Middle frontal gyrus (tissue), 1 donor: ENCODE measurements around the gene NAA50.

ENCODE experiments used
- DNase-seq: peaks from one replicate; pipeline ENCODE4 v3.0.0-alpha.2; 2015; ENCODE audit warnings: low spot score; ENCODE audit errors: extremely low spot score

NAA50 gene

DNA sequence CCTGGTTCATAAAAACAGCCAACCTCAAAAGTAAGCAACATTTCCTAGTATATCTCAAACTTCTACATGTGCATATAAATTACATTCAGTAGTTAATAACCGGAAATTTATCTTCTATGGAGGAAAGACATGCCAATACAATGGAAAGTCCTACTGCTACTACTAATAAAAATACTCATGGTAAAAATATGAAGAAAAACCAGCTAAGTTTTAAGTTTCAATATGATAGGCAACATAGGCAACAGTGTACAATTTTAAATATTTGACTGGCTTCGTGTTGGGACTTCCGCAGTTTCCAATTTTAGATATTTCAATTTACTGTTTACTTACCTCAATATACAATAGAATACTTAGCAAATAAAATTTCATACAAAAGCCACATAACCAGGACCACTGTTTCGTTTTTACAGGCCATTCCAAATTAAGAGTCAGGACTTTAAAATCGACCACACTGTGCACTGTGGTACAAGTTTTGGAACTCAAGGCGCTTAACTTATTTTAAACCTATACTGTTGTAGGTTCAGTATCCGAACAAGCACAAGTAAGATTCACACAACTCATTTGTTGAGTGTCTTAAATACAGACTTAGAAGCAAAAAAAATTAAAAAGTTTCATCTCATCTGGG, 2.9 kb downstream of the NAA50 start:
- DNase-seq = no peak

DNA sequence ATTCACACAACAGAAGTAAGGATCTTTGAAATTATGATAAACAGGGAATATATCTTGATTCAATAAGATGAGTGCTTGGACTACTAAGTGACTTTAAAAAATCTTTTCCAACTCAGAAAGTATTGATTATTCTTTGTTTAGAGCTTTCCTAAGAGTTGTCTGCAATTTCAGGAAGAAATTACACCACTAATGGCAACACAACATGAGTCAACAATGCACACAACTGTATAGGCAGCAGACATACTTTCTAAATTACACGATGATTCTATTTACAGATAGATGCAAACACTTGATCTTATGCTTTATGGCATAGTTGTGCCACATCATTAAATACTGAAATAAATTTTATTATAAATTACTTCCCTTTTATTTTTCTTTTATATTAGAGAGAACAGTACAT, 4.4 kb downstream of the NAA50 start:
- DNase-seq = no peak

DNA sequence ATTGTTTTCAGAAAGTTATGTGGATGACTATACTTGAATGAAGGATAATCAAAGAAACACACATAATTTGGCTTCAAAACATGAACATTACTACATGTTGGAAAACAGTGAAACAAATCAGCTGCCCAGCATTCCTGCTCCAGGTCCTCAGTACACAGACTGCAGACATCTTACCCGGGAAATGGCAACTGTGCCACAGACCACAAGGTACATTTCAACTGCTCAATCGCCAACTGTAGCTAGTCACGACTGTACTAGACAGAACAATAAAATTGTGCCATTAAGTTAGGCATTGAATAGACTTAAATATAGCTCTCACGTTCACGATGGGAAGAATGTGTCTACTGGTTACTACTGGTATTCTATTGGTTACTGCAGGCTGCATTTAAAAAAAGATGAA, 5.0 kb downstream of the NAA50 start:
- DNase-seq = no peak

DNA sequence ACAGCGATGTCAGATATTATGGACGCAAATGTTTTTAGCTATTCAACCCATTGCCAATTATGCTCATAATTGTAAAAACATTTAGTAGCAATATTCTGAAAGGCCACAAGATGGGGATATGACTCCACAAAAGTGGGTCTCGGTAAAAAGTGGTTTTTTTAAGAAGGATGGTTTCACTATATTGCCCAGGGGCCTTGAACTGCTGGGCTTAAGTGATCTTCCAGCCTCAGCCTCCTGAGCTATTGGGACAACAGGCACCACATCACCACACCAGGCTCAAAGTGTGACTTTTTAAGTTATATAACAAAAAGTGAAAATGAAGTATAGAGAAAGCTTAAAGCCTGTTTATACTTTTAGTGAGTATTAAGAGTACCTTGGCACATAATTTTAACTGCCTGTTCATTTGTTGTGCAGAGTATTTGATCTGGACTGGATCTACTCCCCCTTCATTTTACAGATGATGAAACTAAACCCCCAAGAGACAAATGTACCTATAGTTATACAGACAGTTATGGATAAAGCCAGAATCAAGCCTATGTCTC, 9.4 kb downstream of the NAA50 start:
- DNase-seq = peak; percentile 11

DNA sequence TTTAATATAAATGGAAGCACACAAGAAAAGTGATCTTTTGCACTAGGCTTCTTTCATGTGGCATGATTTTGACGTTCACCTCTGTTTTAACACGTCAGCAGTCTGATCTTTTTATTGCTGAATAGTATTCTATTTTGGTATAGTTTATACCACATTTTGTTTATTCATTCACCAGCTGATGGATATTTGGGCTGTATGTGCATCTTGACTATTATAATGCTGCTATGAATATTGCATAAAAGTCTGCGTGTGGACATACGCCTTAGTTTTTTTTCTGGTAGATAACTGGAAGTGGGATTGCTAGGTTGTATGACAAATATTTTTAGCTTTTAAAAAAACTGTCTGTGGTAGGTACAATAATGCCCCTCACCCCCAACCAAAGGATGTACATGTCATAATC, 14.4 kb downstream of the NAA50 start:
- DNase-seq = no peak

DNA sequence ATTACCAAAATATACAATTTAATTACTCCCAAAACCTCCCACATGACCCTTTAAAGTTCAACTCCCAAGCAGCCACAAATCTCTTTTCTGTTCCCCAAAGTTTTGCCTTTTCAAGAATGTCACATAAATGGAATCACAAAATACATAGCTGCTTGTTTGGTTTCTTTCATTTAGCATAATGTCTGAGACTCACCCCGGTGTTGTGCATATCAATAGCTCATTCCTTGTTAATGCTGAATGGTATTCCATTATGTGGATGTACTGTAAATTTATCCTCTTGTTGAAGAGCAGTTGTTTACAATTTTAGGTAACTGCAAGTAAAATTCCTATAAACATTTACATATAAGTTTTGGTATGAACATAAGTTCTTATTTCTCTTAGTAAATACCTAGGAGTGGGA, 15.5 kb downstream of the NAA50 start:
- DNase-seq = no peak

DNA sequence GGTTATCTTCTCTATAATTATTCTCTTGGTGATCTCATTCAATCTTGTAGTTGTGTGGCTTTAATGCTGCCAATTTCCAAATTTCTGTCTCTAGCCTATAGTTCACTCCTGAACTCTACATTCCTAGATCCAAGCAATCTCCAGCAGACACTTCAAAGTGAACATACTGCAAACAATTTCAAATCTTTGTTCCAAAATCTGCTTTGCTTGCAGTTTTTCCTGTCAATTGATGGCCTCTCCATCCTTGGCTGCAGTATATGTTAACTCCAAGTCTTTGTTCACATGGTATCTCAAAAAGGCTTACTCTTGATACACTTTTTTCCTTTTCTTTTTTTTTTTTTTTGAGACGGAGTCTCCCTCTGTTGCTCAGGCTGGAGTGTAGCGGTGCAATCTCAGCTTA, 17.4 kb downstream of the NAA50 start:
- DNase-seq = no peak

DNA sequence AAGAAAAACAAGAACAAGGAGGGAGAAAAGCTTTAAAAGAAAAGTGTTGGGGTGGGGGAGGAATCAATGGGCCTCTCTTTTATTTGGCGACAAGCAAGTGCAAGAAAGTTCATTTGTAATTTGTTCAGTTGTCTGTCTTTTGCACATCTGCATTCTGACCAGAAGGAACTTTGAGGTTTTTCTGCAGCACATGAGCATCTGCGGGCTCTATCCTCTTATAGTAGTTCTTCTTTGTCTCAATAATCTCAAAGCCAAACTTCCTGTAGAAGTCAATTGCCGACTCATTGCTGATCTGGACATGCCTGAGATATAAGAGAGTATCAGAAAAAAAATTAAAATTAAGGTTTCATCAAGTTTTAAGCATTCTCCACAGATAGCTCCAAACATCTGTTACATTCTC, 24.4 kb downstream of the NAA50 start:
- no peak for DNase-seq

DNA sequence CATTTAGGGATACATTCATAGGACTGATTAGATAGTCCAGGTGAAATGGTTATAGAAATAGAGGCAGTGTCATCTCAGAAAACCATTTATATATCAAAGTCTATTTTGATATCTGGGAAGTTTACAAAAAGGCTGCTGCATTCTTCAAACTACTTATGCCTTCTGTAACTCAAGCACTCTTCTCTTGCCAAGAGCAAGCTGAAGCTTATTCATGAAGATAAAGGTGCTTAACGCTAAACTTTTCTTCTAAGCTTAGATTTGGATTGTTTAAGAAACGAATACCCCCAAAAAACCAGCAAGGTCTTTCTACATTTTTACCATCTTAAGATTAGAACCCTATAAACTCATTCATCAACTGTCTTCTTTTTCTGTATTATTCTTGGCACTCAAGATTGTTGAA, 26.3 kb downstream of the NAA50 start:
- no peak for DNase-seq

DNA sequence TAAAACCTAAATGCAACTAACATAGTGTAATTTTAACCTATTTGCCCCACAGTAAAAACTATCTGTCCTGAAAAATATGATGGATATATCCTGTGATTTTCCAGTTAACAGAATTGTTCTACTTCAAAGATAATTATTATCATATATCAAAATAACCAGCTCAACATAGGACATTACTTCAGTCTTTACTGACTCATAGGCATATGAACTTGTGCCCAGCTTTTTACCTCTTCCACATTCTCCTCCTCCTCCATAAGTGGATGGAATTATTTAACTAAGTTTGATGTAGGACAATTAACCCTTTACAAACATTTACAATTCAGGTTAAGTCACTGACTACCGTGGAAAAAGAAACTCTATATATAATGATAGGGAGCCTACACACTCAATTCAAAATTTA, 26.8 kb downstream of the NAA50 start:
- no peak for DNase-seq

DNA sequence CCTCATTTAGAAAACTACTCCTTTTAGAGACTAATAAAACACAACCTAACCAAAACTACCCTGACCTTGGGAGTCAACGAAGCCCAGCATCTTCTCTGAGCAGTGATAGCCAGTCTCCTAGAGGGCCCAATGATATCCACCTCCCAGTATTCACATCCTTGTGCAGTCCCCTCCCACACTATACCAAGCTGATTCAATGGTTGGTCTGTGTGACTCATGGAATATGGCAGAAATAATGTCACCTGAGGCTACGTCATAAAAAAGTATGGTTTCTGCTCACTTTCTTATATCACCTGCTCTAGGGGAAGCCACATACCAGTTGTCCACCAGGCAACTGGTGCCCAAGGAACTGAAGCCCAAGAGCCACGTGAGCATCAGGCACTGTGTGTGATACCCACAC, 28.2 kb downstream of the NAA50 start:
- DNase-seq = no peak

DNA sequence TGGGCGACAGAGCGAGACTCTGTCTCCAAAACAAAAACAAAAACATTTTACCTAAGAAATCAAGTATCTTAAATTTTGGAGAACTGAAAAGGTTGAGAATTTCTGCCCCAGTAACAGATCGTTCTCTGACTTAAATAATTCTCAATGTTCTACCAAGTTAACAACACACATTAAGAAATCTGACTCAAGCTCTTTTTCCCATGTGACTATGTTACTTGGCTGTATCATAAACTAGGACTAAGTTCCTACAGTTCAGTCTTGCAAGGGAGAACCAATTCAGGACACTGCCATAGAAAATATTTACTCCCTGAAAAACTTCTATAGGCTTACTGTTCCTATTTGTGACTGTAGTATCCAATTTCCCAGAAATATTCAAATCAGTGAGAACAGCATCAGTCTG, 28.7 kb downstream of the NAA50 start:
- DNase-seq = no peak

DNA sequence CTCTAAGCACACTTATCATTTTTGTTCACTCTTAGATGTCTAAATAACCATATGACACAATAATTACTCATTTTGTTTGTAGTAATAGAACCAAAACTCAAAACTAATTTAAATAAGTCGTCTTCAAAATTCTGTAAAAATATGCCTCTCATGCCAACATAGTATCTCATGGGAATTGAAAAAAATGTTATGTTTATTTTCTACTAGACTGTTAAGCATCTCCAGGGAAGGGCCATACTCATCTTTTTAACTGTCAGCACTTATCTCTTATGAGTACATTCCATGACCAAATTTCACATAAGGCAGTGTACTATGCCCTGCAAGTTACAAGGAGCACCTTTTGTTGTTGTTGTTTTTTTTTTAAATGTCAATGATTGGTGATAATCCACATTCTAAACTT, 31.3 kb downstream of the NAA50 start:
- DNase-seq = no peak

DNA sequence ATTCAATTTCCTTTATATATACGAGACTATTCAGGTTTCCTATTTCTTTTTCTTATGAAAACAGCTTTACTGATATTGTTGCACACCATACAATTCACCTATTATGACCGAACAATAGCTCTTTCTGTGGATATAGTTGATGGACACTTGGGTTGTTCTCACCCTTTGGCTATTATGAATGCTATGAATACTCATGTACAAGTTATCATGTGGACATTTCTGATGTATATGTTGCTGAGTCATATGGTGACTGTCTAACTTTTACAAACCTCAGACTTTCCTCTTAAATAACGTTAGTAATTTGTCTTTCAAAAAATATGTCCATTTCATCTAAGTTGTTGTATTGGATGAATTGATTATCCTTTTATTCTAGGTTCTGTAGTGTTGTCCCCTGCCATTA, 33.9 kb downstream of the NAA50 start:
- DNase-seq = no peak

DNA sequence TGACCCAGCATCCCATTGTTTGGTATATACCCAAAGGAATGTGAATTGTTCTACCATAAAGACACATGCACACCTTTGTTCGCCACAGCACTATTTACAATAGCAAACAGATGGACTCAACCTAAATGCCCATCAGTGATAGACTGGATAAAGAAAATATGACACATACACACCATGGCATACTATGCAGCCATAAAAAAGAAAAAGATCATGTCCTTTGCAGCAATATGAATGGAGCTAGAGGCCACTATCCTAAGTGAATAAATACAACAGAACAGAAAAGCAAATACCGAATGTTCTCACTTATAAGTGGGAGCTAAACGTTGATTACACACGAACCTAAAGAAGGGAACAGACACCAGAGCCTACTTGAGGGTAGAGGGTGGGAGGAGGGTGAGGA, 38.2 kb downstream of the NAA50 start:
- DNase-seq = no peak

DNA sequence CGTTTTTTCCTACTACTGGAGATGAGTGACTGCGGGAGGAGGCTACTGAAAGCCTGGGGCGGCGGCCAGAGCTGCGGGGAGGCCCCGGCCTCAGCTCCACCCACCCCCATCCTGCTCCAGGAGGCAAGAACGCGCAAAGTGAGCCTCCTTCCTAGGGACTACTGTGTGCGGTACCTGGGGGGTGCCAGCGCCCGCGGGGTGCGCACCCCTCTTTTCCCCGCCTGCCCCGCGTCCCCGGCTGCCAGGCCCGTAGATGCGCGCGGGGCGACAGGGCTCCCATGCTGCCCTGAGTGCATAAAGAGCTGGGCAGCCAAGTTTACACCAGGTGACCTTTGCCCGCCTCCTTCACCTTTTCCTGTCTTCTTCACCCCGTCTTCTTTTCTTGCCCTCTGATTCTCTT, 47.1 kb downstream of the NAA50 start:
- no peak for DNase-seq

DNA sequence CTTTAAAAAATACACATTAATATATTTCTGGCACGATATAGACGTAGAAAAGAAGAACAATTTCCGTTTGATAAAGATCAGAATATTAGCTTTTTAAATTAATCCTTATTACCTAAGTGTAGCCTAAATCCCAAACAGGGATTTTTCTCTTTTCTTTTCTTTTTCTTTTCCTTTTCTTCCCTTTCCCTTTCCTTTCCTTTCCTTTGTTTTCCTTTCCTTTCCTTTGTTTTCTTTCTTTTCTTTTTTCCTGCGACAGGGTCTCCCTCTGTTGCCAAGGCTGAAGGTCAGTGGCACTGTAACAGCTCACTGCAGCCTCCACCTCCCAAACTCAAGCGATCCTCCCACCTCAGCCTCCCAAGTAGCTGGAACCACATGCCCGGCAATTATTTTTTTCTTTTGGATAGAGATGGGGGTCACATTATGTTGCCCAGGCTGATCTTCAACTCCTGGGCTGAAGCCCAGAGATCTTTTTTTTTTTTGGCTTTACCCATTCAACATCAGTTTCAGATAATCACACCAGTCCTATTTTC, 47.8 kb downstream of the NAA50 start:
- no peak for DNase-seq

DNA sequence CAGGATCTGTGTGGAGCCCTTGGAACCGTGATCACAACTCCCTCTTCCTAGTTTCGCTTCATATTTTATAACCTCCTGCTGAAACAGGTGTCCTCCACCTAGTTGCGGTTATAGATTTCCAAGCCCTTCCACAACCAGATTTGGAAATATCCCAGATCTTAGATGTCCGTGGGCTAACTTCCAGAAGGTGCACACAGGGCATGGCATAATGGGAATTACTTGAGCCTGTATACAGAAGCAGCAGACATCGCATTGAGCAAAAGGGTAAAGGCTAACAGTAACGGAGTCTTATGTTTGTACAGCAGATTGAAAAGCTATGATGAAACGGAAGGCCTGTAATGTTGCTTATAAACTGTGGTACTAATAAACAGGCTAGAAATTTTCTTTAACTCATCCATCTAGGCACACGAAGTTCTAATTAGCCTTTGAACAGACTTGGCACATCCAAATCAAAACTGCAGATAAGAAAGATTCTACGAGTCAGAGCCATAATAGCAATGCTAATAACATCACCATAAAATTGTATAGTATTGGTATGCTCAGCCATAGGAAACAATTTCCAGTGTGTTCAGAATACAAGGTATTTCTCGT, 48.5 kb downstream of the NAA50 start:
- DNase-seq = no peak

DNA sequence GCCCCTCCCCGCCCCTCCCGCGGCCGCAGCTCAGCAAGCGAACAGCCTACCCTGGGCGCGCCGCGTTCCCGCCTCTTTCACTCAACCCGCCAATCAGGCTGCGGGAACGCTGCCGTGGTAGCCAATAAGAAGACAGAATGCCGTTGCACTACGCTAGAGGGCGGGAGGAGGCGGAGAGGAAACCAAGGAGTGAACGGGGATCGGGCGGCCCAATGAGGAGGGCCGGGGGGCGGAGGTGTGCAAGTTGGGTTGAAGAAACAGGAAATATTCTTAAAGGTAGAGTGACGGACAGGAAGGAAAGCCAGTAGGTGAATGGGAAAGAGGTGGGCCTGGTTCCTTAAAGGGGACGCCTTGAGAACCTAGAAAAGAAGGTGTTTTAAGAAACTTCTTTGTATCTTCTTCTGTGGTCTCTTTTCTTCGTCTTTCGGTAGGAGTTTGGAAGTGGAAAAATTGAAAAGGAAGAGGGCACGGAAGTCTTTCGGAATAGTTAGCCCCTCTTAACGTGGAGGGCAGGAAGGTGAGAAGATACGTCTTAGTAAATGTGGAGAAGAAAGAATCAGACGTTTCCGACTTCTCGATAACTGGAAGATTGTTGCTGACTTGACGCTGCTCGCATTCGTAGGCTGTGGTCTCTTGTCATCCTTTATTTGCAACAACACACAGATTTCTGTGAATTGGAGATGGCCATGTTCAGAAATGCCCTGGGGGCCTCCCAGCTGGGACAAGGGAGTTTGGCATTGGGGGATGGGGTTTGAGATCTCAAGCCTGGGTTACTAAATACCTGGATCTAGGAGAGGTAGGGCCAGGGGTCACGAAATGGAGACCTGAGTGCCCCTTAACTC, 49.2 kb downstream of the NAA50 start:
- peak; percentile 96 for DNase-seq

DNA sequence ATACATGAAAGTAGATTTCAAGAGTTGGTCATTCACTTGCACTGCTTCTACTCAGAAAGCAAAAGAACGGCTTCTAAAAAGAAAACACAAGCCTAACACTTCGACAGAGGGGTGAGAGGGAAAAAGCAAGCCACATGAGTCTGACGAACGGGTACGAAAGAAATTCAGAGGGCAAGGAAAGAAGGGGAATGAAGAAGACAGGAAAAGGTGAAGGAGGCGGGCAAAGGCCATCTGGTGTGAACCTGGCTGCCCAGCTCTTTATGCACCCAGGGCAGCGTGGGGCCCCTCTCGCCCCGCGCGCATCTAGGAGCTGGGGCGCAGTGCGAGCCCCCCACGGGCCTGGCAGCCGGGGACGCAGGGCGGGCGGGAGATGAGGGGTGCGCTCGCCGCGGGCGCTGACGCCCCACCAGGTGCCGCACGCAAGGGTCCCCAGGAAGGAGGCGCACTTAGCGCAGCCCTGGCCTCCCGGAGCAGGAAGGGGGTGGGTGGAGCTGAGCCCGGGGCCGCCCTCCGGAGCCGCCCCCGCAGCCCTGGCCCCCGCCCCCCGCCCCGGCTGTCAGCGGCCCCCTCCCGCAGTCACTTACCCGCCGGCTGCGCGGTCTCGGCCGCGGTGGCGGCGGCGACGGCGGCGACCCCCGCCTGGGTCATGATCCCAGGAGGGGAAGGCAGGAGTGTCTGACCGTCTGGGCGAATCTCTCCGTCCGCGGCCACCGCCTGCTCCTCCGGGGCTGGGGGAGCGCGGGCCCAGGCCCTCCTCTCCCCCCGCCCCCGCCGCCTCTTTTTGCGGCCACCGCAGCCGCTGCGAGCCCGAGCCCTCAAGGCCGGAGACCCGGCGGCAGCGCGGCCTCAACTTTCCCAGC, 50.0 kb downstream of the NAA50 start, which contains the start of gene USF3:
USF3 (minus strand) TSS at position 857 of the 860 bp plus-strand sequence. CDS start 21,764 bp downstream, outside the sequence.
- DNase-seq = no peak

DNA sequence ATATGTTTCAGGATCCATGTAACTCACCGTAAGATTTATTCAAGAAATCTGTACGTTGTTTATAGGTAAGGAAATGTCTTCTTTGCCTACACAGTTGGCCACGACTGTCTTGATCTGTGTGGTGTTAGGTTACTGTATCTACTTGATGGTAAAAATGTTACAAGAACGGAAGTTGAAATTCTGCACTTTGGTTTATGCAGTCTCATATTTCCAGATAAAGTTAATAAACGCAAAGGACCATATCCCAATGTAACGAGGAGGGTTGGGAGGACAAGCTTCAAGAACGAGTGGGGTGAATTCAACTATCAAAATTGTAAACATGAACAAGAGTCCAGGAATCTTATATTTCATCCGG, 50.6 kb downstream of the NAA50 start:
- DNase-seq = no peak
